ENCODE data around the gene TIAM1.

TIAM1 gene

DNA sequence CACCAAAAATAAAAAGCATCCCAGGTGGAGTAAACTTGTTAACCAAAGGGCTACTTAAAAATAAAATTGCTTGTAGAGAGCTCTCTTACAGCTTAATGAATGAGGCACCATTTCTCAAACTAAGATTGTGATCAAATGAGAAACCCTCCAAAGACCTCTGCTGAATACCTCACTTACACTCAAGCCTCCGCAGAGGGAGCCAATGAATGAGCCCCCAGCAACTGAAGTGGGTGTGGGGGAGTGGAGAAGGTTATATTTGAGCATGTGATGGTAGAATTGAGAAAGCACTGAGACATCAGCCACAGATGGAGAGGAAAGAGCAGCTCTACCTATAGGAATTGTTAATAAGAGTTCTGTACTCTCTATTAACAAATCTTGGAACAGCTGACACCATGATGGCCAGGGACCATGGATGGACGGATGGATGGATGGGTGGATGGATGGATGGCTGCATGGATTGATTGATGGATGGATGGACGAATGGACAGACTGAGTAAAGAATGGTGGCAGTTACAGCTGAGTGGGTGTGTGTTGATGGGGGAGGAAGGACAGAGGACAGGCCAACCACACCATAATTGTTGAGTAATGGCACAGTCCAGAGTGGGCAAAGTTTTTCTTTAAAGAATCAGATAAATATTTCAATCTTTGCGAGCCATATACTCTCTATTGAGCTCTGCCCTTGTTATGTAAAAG is 20.3 kb upstream of the TIAM1 start:
- TF ChIP-seq, protein P1, sequence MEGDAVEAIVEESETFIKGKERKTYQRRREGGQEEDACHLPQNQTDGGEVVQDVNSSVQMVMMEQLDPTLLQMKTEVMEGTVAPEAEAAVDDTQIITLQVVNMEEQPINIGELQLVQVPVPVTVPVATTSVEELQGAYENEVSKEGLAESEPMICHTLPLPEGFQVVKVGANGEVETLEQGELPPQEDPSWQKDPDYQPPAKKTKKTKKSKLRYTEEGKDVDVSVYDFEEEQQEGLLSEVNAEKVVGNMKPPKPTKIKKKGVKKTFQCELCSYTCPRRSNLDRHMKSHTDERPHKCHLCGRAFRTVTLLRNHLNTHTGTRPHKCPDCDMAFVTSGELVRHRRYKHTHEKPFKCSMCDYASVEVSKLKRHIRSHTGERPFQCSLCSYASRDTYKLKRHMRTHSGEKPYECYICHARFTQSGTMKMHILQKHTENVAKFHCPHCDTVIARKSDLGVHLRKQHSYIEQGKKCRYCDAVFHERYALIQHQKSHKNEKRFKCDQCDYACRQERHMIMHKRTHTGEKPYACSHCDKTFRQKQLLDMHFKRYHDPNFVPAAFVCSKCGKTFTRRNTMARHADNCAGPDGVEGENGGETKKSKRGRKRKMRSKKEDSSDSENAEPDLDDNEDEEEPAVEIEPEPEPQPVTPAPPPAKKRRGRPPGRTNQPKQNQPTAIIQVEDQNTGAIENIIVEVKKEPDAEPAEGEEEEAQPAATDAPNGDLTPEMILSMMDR (IDR thresholded peaks at IDR 0.05), result no peak

DNA sequence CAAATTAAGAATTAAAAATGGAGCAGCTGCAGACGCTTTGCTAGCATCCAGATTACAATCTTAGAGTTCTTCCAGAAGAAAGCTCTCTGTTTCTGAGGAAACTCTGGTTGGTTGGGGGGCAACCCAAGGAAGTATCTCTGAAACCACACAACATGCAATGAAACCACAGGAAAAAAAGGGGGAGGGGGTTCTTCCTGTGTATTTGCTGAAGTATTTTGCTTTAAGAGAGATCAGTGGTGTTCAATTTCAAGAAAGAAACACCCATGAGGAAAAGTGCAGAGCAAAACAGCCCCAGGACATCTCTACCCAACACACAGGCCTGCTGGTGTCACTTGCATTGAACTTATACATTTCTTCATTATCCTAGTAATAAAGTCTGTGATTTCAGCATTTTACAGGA is 19.7 kb upstream of the TIAM1 start:
- TF ChIP-seq, protein P1 (IDR thresholded peaks at IDR 0.05), result no peak

DNA sequence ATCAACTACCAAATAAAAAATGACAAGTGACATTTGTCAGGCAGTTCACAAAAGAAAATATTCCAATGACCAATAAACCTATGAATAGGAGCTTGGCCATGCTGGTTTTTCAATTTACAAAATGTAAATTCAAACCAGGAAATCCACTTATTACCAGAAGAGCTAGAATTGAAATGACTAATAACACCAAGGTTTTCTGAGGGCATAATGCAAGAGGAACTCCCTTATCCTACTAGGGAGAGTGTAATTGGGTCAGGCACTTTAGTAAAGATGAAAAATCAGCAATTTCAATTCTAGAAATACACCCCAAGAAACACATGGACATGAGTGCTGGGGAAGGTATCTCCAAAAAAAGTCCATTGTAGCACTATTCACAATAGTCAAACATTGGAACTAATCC is 16.7 kb upstream of the TIAM1 start:
- TF ChIP-seq, protein P1 (IDR thresholded peaks at IDR 0.05), result no peak

DNA sequence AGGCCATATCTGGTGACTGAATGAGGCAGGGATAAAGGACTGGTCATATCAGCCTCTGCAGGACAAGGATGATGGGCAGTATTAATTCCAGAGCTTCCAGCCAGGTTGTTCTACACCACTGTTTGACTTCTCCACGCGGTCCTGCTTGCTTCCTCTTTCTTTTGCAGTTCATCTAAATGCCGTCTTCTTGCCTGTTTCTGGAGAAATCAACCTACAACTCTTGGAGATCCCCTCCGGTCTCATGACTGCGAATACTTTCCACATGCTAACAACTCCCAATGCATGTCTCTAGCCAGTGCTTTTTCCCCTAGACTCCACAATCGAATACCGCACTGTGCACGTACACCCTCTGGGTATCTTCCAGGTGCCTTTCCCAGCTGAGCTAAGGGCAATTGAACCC is 14.1 kb upstream of the TIAM1 start:
- TF ChIP-seq, protein P1 (IDR thresholded peaks at IDR 0.05), result no peak

DNA sequence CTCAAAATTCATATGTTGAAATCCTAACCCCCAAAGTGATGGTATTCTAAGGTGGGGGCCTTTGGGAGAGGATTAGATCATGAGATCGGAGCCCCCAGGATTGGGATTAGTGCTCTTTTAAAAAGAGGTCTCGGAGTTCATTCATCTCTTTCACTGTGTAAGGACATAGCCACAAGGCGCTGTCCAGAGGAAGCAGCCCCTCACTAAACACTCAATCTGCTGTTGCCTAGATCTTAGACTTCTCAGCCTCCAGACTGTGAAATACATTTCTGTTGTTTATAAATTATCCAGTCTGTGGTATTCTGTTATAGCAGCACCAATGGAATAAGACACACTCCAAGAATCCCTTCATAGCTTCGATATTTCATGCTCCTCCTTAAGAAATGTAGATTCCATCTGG is 12.4 kb upstream of the TIAM1 start:
- TF ChIP-seq, protein P1 (IDR thresholded peaks at IDR 0.05), result no peak

DNA sequence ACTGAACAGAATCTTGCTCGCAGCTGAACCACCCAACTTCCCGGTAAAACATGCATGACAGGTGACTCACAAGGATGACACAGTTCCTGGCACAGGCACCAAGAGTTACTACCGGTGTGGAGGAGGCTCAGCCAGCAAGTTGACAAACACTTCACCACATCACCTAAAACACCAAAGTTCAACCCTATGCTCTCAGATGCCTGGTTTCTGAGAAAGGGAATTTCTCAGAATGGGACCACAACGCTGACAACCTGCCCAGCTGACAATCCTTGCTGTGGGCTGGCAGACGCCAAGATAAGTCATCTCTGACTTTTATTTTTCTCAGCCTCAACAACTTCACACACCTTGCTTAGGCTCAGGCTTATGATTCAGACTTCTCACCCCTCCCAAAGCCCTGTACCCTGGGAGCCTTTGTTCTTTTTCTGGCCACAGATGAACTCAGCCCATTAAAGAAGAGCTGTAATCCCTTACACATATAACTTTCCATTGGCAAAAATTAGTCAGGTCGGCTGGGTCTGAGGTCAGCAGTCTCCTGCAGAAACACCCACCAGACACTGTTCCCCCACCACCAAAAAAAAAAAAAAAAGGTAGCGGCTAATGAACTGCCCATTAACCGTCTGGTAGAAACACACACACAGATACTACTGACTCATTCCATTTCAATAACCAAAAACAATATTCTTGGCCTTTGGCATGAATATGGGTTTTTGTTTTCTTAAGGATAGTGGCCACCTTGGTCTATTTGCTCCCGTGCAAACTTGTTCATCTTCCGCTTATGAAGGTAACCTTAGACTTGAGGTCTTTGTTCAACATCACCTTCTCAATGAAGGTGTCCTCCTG is 10.8 kb upstream of the TIAM1 start:
- TF ChIP-seq, protein P1 (IDR thresholded peaks at IDR 0.05), result no peak

DNA sequence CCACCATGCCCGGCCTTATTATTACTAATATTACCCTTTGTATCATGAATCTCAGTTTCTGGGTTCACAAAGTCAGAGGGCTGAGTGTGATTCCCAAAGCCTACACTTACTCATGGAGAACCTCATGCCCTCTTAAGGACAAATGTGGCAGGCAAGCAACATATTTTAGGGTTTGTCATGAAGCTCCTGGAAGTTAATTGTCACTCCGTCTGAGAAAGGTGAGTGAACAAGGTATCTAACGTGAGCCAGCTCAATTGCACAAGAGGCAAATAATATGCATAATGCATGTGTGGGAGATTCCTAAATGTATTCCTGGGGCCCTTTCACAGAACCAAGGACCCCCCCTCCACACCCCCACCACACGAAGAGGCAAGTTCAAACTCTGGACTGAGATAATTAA is 10.1 kb upstream of the TIAM1 start:
- TF ChIP-seq, protein P1 (IDR thresholded peaks at IDR 0.05), result no peak

Measured in LNCAP (cell line).